Measurements from ENCODE around the gene PPFIA3. TPM values are rescaled to one million over a fixed set of nuclear protein-coding genes. Genes with fewer than 3 reads are reported as not detected.

The PPFIA3 gene
- total RNA-seq, 1 experiment from 2014 or later: 19.1 TPM

- no peak overlapping the region for H2BK15ac ChIP-seq (ENCODE audit: low read depth, low read length)
- no peak overlapping the region for H3K14ac ChIP-seq (ENCODE audit: insufficient read depth, low read length)
- DNase-seq: no peak
- no peaks in the 10 kb centered on the region for H3K79me1 ChIP-seq (ENCODE audit: insufficient read depth, low read depth, low read length, poor library complexity, severe bottlenecking)
- H3K18ac ChIP-seq (ENCODE audit: insufficient read length, low read depth, low read length): no peak overlapping the region
- no peak overlapping the region for H2AK5ac ChIP-seq (ENCODE audit: insufficient read length, low read length)
- H3K27me3 ChIP-seq (ENCODE audit: insufficient read depth, low read length): no peaks in the 10 kb centered on the region
- H2AFZ ChIP-seq (ENCODE audit: low read length): no peak overlapping the region
- TF ChIP-seq CTCF (conservative IDR thresholded peaks at IDR 0.05): no peak
- WGBS (ENCODE audit: extremely low coverage, insufficient read length, low lambda C conversion rate): no CpG with 5 or more reads among the region's 25 CpGs
- H3T11ph ChIP-seq (ENCODE audit: low read length): no peak overlapping the region
- H2BK120ac ChIP-seq (ENCODE audit: low read depth, low read length, poor library complexity, severe bottlenecking): no peak overlapping the region
- H2BK12ac ChIP-seq (ENCODE audit: insufficient read length, low read depth, low read length): no peak overlapping the region
- no peaks in the 10 kb centered on the region; the same call in none of the 2 replicates for H3K27me3 Mint-ChIP-seq (ENCODE audit: low read depth)
- H3K9me3 ChIP-seq (ENCODE audit: control insufficient read depth, low read depth, low read length): no peaks in the 10 kb centered on the region
- H3K79me2 ChIP-seq (ENCODE audit: insufficient read depth, low read length): no peaks in the 10 kb centered on the region
- no peak overlapping the region for H3K27ac ChIP-seq (ENCODE audit: insufficient read length, low read depth, low read length)
- H3K4ac ChIP-seq (ENCODE audit: low read depth, low read length): no peak overlapping the region
- H3K4me2 ChIP-seq (ENCODE audit: insufficient read depth, insufficient read length, low read length): no peak overlapping the region
- H3K4me1 ChIP-seq (ENCODE audit: insufficient read depth, low read length): no peaks in the 10 kb centered on the region
- no peak overlapping the region for H2BK5ac ChIP-seq (ENCODE audit: insufficient read length, low read length)
- H3K23me2 ChIP-seq (ENCODE audit: insufficient read length, low read depth, low read length, poor library complexity, severe bottlenecking): no peaks in the 10 kb centered on the region
- H4K5ac ChIP-seq (ENCODE audit: insufficient read length, low read depth, low read length): no peak overlapping the region
- no peak overlapping the region for H3K23ac ChIP-seq (ENCODE audit: insufficient read length, low read depth, low read length)
- H4K8ac ChIP-seq (replicated peaks; ENCODE audit: insufficient read length, low read depth, low read length): no peak overlapping the region
- no peak overlapping the region for H3K9ac ChIP-seq (ENCODE audit: extremely low read depth, insufficient read length, low read length)
- H4K91ac ChIP-seq (ENCODE audit: insufficient read length, low read depth, low read length): no peak overlapping the region
- no peaks in the 10 kb centered on the region for H3K9me3 Mint-ChIP-seq
- no peaks in the 10 kb centered on the region for H4K20me1 ChIP-seq (ENCODE audit: control insufficient read depth, insufficient read depth, insufficient read length)
- no peak overlapping the region for H2BK20ac ChIP-seq (ENCODE audit: low read depth, low read length, poor library complexity, severe bottlenecking)
- H3K4me3 Mint-ChIP-seq: no peak overlapping the region
- no peak overlapping the region for H3K56ac ChIP-seq (ENCODE audit: insufficient read length, low read depth, low read length)
- H3K4me1 Mint-ChIP-seq: peaks cover 3 to 12% of the 10 kb centered on the region in 2 experiments; a peak in 3 of 4 replicates
- peaks cover 0 to 6% (median 0%) of the 10 kb centered on the region in 3 experiments; a peak in 1 of 7 replicates for H3K36me3 Mint-ChIP-seq (ENCODE audit: insufficient read depth in 1 of 3, low read depth in 3 of 3)
- H3K27ac Mint-ChIP-seq: no peak overlapping the region
Observed at GRCh38 chr19:49167857-49168409, 48.6 kb downstream of the PPFIA3 start.
